Stimulated activated CD4-positive, alpha-beta T cell treated with anti-CD3 and anti-CD28 coated beads, Interleukin-1b, Interleukin-23, amount 100 ng/mL, for 48 hours (primary cell): ENCODE data around the gene TFF3.

ENCODE experiments used
- DNase-seq: peaks from one replicate; pipeline ENCODE4 v3.0.0-alpha.2; 2020

The TFF3 gene

DNA sequence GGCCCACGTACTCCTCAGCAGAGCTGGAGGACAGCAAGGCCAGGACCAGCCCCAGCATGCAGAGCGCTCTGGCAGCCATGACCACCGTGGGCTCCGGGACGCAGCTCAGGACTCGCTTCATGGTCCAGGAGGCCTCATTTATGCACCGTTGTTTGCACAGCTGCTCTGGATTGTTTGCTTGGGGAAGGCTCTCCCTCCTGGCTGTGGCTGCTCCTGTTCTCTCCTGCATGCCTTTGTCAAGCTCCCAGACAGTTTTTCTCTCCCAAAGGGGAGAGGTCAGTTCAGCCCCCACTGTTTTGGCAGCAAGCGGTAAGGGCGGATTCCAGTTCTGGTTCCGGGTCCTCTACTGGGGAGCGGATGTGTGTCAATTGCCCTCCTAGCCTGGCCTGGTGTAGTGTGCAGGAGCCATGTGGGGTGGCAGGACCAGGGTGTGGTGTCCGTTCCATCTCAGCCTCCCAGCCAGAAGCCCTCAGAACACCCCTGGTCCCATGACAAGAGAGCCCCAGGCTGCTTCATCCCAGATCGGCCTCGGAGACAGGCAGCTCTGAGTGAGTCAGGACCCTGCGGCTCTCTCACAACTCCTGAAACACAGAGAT is at the start of gene TFF3:
TFF3 (minus strand) TSS at position 114 of the 596 bp plus-strand sequence; CDS start at position 79, 35 bp downstream.
- DNase-seq: no peak

GRCh38 chr21:42364304-42364865 is 49.2 kb upstream of the TFF3 start:
- DNase-seq: no peak

DNA sequence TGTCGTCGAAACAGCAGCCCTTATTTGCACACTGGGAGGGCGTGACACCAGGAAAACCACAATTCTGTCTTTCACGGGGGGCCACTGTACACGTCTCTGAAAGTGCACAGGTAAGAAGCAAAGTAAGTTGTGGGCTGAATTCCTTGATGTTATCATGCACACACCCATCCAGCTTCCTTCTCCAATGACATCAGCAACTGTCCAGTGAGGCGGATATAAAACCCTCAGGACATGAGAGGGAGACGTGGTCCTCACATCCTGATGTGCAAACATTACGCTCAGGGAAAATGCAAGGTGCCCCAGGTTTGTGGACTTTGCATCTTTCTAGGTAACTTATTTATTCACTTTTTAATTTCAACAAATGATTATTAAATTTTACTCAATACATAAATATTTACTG is 48.1 kb upstream of the TFF3 start:
- DNase-seq: no peak

DNA sequence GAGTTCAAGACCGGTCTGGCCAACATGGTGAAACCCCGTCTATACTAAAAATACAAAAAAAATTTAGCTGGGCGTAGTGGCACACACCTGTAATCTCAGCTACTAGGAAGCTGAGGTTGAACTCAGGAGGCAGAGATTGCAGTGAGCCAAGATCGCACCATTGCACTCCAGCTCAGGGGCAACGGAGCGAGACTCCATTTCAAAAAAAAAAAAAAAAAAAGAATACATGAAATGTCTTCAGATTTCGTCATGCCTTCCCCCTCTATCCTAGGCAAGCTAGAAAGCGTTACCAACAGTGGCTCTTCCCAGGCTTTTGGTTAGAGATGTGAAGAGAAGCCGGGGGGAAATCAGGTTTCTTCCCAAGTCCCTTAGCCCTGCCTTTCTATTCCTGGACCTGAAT is 47.5 kb upstream of the TFF3 start:
- DNase-seq: no peak

DNA sequence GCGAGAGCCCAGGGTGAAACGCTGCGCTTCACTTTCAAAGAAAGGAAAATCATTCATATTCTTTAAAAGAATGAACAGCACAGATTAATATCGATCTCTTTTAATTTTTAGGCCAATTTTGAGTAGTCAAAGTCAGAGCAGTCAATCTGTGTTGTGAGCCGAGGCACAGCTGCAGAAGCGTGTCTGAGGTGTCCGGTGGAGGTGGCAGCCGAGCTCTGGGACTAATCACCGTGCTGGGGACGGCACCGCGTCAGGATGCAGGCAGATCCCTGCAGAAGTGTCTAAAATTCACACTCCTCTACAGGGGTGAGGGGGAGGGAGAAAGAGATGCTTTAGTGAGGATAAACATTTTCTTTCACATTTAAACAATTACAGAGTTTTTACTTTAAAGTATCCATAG is 47.0 kb upstream of the TFF3 start:
- DNase-seq: no peak

- DNase-seq: no peak
Observed at GRCh38 chr21:42361286-42361685, 46.1 kb upstream of the TFF3 start.

GRCh38 chr21:42360317-42360716 is 45.1 kb upstream of the TFF3 start:
- DNase-seq: peak; percentile 27

DNA sequence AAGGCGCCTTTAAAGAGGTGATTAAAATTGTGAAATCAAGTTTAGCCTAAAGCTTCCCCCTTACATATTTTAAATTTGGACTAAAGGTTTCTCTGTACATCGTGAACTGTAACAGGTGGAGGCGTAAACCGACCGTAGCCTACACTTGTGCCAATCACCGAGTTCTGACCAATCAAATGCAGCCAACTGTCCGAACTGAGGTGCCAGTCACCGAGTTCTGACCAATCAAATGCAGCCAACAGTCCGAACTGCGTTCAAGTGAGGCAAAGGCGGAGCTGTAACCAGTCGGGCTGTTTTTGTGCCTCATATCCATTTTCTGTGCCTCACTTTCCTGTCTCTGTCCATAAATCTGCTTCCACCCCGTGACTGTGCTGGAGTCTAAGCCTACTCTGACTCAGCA is 43.7 kb upstream of the TFF3 start:
- DNase-seq: no peak

DNA sequence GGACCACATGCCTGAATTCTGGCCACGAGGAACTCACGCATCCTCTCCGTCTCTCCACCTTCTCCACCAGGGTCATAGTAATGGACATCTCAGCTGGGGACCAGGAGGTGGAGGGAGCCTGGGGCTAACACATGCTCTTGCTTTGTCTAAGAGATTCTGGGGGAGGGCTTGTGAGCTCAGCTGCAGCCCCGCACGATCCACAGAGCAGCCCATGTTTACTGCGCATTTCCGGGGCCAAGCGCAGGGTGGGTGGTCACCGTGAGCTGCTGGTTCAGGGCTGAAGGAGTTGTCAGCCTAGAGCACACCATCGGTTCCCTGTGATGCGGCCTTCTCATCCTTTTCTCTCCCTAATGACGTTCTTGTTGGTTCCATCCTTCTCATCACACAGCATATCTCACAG is 43.1 kb upstream of the TFF3 start:
- no peak for DNase-seq

- DNase-seq: no peak
Observed at GRCh38 chr21:42357307-42357706, 42.1 kb upstream of the TFF3 start.

- DNase-seq: no peak
Observed at GRCh38 chr21:42356650-42357049, 41.4 kb upstream of the TFF3 start.

DNA sequence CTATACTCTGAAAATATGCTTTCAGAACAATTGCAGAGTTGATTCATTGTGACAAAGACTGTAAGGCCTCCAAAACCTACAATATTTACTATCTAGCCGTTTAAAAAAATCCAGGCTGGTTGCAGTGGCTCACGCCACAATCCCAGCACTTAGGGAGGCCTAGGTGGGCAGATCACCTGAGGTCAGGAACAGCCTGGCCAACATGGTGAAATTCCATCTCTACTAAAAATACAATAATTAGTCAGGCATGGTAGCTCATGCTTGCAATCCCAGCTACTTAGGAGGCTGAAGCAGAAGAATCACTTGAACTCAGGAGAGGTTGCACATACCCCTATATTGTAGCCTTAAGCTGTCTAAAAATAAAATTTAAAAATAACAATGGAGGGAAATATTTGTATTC is 40.8 kb upstream of the TFF3 start:
- no peak for DNase-seq

DNA sequence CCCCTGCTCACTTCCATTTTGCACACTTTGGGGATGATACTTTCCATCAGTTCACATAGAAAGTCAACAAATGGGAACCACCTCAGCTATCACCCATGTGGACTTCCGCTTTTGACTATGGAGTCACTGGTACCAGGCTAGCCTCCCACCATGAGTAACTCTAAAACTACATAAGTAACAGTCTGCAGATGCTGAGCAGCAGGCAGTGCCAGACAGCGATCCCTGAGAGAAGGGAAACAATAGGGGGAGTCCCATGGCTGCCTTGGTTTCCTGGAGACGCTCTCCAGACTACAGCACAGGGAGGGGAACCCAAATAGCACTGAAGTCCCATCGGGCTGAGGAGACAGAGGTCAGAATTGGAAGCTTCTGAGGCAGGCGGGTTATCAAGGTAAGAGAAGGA is 38.4 kb upstream of the TFF3 start:
- DNase-seq: no peak

GRCh38 chr21:42352441-42353095 is 37.4 kb upstream of the TFF3 start:
- no peak for DNase-seq

DNA sequence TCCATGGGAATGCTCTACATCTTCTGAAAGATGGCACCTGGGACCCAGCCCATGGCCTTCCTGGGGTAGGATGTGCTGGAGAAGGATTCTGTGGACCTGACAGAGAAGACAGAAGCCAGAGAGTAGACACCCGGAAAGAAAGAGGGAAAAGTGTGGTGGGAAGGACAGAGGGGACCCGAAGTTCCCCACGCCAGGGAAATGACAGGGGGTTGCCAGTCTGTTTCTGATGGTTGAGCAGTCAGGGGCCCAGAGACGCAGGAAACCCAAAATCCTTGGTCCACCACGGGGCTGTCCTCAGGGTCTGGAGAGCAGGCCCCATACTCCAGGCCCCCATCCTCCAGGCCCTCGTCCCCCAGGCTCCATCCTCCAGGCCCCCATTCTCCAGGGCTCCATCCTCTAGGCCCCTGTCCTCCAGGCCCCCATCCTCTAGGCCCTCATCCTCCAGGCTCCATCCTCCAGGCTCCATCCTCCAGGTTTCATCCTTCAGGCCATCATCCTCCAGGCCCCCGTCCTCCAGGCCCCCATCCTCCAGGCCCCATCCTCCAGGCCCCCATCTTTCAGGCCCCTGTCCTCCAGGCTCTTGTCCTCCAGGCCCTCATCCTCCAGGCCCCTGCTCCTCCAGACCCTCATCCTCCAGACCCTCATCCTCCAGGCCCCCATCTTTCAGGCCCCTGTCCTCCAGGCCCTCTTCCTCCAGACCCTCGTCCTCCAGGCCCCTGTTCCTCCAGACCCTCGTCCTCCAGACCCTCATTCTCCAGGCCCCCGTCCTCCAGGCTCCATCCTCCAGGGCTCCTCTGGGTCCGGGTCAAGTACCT is 36.6 kb upstream of the TFF3 start:
- DNase-seq: no peak

GRCh38 chr21:42350927-42351426 is 35.8 kb upstream of the TFF3 start, which contains the start of gene TFF2:
TSS of gene TFF2 (minus strand) at chr21:42350994. CDS start at chr21:42350957, 37 bp downstream.
- DNase-seq: no peak

GRCh38 chr21:42350318-42350910 is 35.2 kb upstream of the TFF3 start:
- no peak for DNase-seq

DNA sequence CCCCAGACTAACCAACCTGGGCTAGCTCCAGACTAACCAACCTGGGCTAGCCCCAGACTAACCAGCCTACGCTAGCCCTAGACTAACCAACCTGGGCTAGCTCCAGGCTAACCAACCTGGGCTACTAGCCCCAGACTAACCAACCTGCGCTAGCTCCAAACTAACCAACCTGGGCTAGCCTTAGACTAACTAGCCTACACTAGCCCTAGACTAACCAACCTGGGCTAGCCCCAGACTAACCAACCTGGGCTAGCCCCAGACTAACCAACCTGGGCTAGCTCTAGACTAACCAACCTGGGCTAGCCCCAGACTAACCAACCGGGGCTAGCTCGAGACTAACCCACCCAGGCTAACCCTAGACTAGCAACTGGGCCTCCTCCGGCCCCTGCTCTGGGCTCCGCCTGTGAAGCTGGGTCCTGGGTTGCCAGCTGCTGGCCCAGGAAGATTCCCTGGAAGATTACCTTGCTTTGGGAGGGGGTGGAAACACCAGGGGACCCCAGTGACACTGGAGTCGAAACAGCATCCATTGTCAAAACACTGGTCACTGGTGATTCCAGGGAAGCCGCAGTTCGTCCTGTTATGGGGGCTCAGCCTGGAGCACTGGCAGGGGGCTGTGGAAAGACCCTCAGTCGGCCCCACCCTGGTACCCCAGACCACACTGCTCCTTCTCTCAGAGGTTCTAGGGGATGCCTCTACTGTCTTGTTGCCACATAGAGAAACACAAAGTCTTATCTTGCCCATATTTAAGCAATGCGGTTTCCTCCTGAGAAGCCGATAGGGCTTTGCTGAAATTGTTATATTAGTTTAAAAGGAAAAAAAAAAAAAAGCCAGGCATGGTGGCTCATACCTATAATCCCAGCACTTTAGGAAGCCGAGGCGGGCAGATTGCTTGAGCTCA is 34.5 kb upstream of the TFF3 start:
- no peak for DNase-seq

GRCh38 chr21:42348762-42349161 is 33.6 kb upstream of the TFF3 start:
- DNase-seq: no peak

- no peak for DNase-seq
Observed at GRCh38 chr21:42347601-42348327, 32.6 kb upstream of the TFF3 start.

DNA sequence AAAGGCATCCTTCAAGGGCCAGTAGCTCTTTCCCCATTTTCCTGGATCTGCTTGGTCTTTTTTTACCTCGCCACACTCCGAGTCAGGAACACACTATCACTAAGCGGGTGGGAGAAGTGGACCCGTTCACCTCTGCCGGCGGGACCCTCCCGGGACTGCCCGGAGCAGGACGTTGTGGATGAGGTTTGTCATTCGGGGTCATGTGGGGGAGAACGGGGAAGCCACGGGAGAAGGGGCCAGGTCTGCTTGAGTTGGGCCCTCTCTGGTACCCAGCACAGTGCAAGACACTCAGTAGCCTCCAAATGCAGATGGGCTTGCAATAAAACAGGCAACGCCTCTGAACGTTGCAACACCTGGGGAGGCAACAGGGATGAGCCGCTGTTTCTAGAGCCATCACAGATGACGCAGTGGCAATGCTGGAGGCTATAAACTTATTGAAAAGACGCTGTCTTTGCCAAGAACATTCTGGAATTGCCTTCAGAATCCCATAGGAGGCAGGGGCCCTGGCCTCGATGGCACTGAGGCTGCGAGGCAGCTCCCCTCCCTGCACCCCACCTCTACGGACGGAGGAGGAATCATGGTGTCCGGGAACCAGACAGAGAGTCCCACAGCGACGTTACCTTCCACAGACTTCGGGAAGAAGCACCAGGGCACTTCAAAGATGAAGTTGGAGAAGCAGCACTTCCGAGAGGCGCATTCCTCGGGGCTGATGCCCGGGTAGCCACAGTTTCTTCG is 31.8 kb upstream of the TFF3 start:
- DNase-seq: no peak
